SK-N-SH (cell line): ENCODE measurements around the gene L1TD1. TPM values are rescaled to one million over a fixed set of nuclear protein-coding genes. Genes with fewer than 3 reads are reported as not detected.

Source experiments
- CTCF ChIA-PET: fragments of 300-600, 350-600 bp; formaldehyde crosslinking; extraction: SDS; loops from one replicate; lab custom pipeline; 2021; lab: Yijun Ruan, JAX
- POLR2A ChIA-PET: fragments of 350-600 bp; sonication (Branson Sonifier 250); formaldehyde crosslinking; extraction: SDS; loops from one replicate; lab custom pipeline; 2020; ENCODE audit warnings: antibody characterized with exemption, inconsistent platforms; lab: Yijun Ruan, JAX
- DNase-seq: peaks from one replicate; pipeline ENCODE4 v3.0.0; 2012
- H2AFZ ChIP-seq: fragments of 200-600 bp; sonication (generic); 2 replicates; pipeline ENCODE4 v1.8.1; 2016; ENCODE audit warnings: antibody characterized with exemption, mild to moderate bottlenecking, low read depth
- H3F3A ChIP-seq: fragments of 200-600 bp; sonication (generic); replicated peaks from 2 replicates; pipeline ENCODE3; 2016; ENCODE audit warnings: antibody characterized with exemption, mild to moderate bottlenecking; ENCODE audit not compliant: insufficient read depth
- H3K27ac ChIP-seq, 2 experiments: fragments of 200-500 bp in 1 of 2; fragments of 200-600 bp in 1 of 2; sonication (Bioruptor generic) in 1 of 2; sonication (generic), shearing (Covaris generic) in 1 of 2; 2 replicates each; pipeline versions ENCODE4 v1.5.1 to v1.6.1; 2014 to 2016; ENCODE audit warnings: low read depth in 2 of 2, inconsistent platforms in 1 of 2, low read length in 1 of 2, mild to moderate bottlenecking in 1 of 2, mixed read lengths in 1 of 2
- H3K27me3 ChIP-seq: fragments of 200-600 bp; sonication (generic), shearing (Covaris generic); 2 replicates; pipeline ENCODE4 v1.6.1; 2016; ENCODE audit warnings: mixed run types; ENCODE audit not compliant: insufficient read depth
- H3K36me3 ChIP-seq, 2 experiments: fragments of 200-500 bp in 1 of 2; fragments of 200-600 bp in 1 of 2; sonication (Bioruptor generic) in 1 of 2; sonication (generic) in 1 of 2; replicated peaks in 1 of 2; 2 replicates each; pipeline versions ENCODE3 to v1.5.1; 2014 to 2016; ENCODE audit warnings: low read length in 1 of 2, mild to moderate bottlenecking in 1 of 2; ENCODE audit not compliant: insufficient read depth in 2 of 2, control insufficient read depth in 1 of 2
- H3K4me1 ChIP-seq, 2 experiments: fragments of 200-500 bp in 1 of 2; fragments of 200-600 bp in 1 of 2; sonication (Bioruptor generic) in 1 of 2; sonication (generic), shearing (Covaris generic) in 1 of 2; 2 replicates each; pipeline versions ENCODE4 v1.5.1 to v1.6.1; 2014 to 2016; ENCODE audit warnings: low read depth in 1 of 2, low read length in 1 of 2, mixed run types in 1 of 2; ENCODE audit not compliant: insufficient read depth in 2 of 2, control insufficient read depth in 1 of 2
- H3K4me2 ChIP-seq: fragments of 200-600 bp; sonication (generic), shearing (Covaris generic); 2 replicates; pipeline ENCODE4 v1.6.1; 2017; ENCODE audit warnings: mixed run types
- H3K4me3 ChIP-seq, 2 experiments: fragments of 200-500 bp in 1 of 2; fragments of 200-600 bp in 1 of 2; sonication (Bioruptor generic) in 1 of 2; sonication (generic), shearing (Covaris generic) in 1 of 2; 2 replicates each; pipeline versions ENCODE4 v1.5.1 to v1.8.1; 2014 to 2016; ENCODE audit warnings: low read depth in 2 of 2, inconsistent platforms in 1 of 2, low read length in 1 of 2, mild to moderate bottlenecking in 1 of 2, mixed read lengths in 1 of 2, moderate library complexity in 1 of 2
- H3K79me2 ChIP-seq: fragments of 200-600 bp; sonication (generic); 2 replicates; pipeline ENCODE4 v1.8.1; 2017; ENCODE audit warnings: mild to moderate bottlenecking; ENCODE audit not compliant: insufficient read depth
- H3K9ac ChIP-seq: fragments of 200-600 bp; sonication (generic); 2 replicates; pipeline ENCODE4 v1.6.1; 2017; ENCODE audit warnings: mixed run types
- H3K9me2 ChIP-seq: fragments of 200-600 bp; sonication (generic); 2 replicates; pipeline ENCODE4 v1.6.1; 2017; ENCODE audit warnings: mixed run types
- H3K9me3 ChIP-seq: fragments of 200-600 bp; sonication (generic); 2 replicates; pipeline ENCODE4 v1.6.1; 2017; ENCODE audit warnings: mixed run types, mild to moderate bottlenecking, moderate library complexity
- H4K20me1 ChIP-seq: fragments of 200-600 bp; sonication (generic); 2 replicates; pipeline ENCODE4 v1.6.1; 2017; ENCODE audit warnings: mild to moderate bottlenecking, mixed run types; ENCODE audit not compliant: insufficient read depth
- CTCF ChIP-seq: fragments of 200-600 bp; sonication (generic); IDR thresholded peaks from 2 replicates; pipeline ENCODE4 v1.6.1; 2017; ENCODE audit warnings: antibody characterized with exemption, mild to moderate bottlenecking, moderate library complexity
- EP300 ChIP-seq, 2 experiments: IDR thresholded peaks; 2 replicates each; pipeline versions ENCODE4 v1.4.0 to v1.6.1; 2012; ENCODE audit warnings: borderline replicate concordance in 1 of 2, low read depth in 1 of 2, low read length in 1 of 2
- GABPA ChIP-seq: IDR thresholded peaks from 2 replicates; pipeline ENCODE4 v1.4.0; 2012; ENCODE audit warnings: low read depth, mild to moderate bottlenecking
- GATA2 ChIP-seq: sonication (generic); formaldehyde crosslinking; IDR thresholded peaks from 2 replicates; pipeline ENCODE4 v1.5.0; 2020; ENCODE audit warnings: mild to moderate bottlenecking, missing genetic modification reagents
- JUND ChIP-seq: IDR thresholded peaks from 2 replicates; pipeline ENCODE4 v1.4.0; 2012
- MAX ChIP-seq: IDR thresholded peaks from 2 replicates; pipeline ENCODE4 v1.4.0; 2012; ENCODE audit warnings: low read depth
- MXI1 ChIP-seq: IDR thresholded peaks from 2 replicates; pipeline ENCODE4 v1.6.1; 2012; ENCODE audit warnings: mild to moderate bottlenecking, low read depth, low read length, improper control_type of control experiment
- NFIC ChIP-seq: IDR thresholded peaks from 2 replicates; pipeline ENCODE4 v1.4.0; 2012; ENCODE audit warnings: borderline replicate concordance
- NRF1 ChIP-seq: IDR thresholded peaks from 2 replicates; pipeline ENCODE4 v1.6.1; 2012; ENCODE audit warnings: low read depth, mild to moderate bottlenecking, low read length
- PBX3 ChIP-seq: IDR thresholded peaks from 2 replicates; pipeline ENCODE4; 2012
- POLR2AphosphoS5 ChIP-seq: IDR thresholded peaks from 2 replicates; pipeline ENCODE4 v1.6.1; 2012; ENCODE audit warnings: low read depth, low read length
- RAD21 ChIP-seq: IDR thresholded peaks from 2 replicates; pipeline ENCODE4 v1.6.1; 2012; ENCODE audit warnings: mild to moderate bottlenecking, low read length
- RCOR1 ChIP-seq: fragments of 150-350 bp; IDR thresholded peaks from 2 replicates; pipeline ENCODE4 v1.6.1; 2017; ENCODE audit warnings: antibody characterized with exemption, low read length
- RXRA ChIP-seq: IDR thresholded peaks from 2 replicates; pipeline ENCODE4 v1.4.0; 2012; ENCODE audit warnings: low read depth, mild to moderate bottlenecking, borderline replicate concordance
- SIN3A ChIP-seq: IDR thresholded peaks from 2 replicates; pipeline ENCODE4 v1.6.1; 2012; ENCODE audit warnings: low read depth, mild to moderate bottlenecking, low read length, moderate library complexity, borderline replicate concordance
- TAF1 ChIP-seq: IDR thresholded peaks from 2 replicates; pipeline ENCODE4 v1.6.1; 2012; ENCODE audit warnings: low read depth, mild to moderate bottlenecking, low read length, moderate library complexity, borderline replicate concordance
- TCF12 ChIP-seq: IDR thresholded peaks from 2 replicates; pipeline ENCODE4 v1.4.0; 2012
- USF1 ChIP-seq: IDR thresholded peaks from 2 replicates; pipeline ENCODE4 v1.4.0; 2012; ENCODE audit warnings: low read depth, borderline replicate concordance
- USF2 ChIP-seq: fragments of 150-350 bp; IDR thresholded peaks from 2 replicates; pipeline ENCODE4 v1.6.1; 2017; ENCODE audit warnings: antibody characterized with exemption, low read length, low read depth, borderline replicate concordance
- ZBTB33 ChIP-seq: IDR thresholded peaks from 2 replicates; pipeline ENCODE4 v1.4.0; 2012; ENCODE audit warnings: low read depth, borderline replicate concordance
- WGBS: methylation state at CpG from one replicate; pipeline ENCODE4 v1.1.6; 2017; ENCODE audit warnings: low lambda C conversion rate; 5-methylcytosine and 5-hydroxymethylcytosine counted together
- polyA plus RNA-seq, 3 experiments: library from polyadenylated mRNA; depleted of rRNA; stranded (reverse); fragments of >200 nt; gene quantifications; 2 replicates each; pipeline ENCODE4 v1.2.3, GENCODE V29; 2012
- TF ChIP-seq, protein P1 (sequence below): fragments of 150-350 bp; IDR thresholded peaks from 2 replicates; pipeline ENCODE4 v1.6.1; 2016; ENCODE audit warnings: mild to moderate bottlenecking, low read depth, low read length
- TF ChIP-seq, protein P2 (sequence below): IDR thresholded peaks from 2 replicates; pipeline ENCODE4 v1.6.1; 2012; ENCODE audit warnings: mild to moderate bottlenecking, low read depth, low read length, moderate library complexity

L1TD1 gene
- polyA plus RNA-seq, 1 of the 3 experiments (the other 2 are of a cell fraction): not detected

DNA sequence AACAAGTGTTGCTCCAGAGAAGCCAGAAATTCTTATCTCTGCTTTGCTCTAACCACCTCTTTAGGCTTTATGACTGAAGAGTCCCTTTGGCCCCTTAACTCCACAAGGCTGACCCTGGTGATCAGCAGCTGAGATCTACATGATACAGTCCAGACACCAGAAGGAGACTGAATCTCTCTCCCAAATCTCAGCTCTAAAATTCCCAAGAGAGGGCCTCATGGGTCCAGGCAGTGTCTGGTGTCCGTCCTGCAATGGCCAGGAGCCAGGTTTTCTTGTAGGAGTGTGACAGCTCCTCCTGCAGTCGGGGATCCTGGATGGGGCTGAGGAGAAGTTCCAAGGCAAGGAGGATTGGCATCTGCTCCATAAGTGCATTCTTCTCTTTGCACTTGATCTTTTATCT, 35.3 kb downstream of the L1TD1 start:
- Histone ChIP-seq H3F3A (no peaks in the 10 kb centered on the region), H3K79me2 (no peaks in the 10 kb centered on the region), H3K9ac (no peak overlapping the region), H3K9me3 (no peaks in the 10 kb centered on the region), H3K9me2 (no peaks in the 10 kb centered on the region), H3K4me1 (peaks cover 0 to 16% of the 10 kb centered on the region in 2 experiments; a peak in 1 of 4 replicates), H3K36me3 (no peaks in the 10 kb centered on the region), H3K4me2 (no peak overlapping the region), H3K27me3 (no peaks in the 10 kb centered on the region), H3K4me3 (no peak overlapping the region), H2AFZ (no peak overlapping the region), H4K20me1 (no peaks in the 10 kb centered on the region), H3K27ac (no peak overlapping the region; a peak in 1 of 4 replicates)
- 14% methylated on average over 1 of the region's 2 CpGs for WGBS
- DNase-seq: peak; percentile 57
- ChIA-PET CTCF (interaction anchor here (0.9 to 2.5 kb wide), 5 partner anchors 16 to 177 kb away, joined by 3 to 10 read pairs (median 4); no protein-coding TSS in a partner anchor), POLR2A (interaction anchor here (0.7 kb wide), 1 partner anchor 43 kb away, joined by 5 read pairs; no protein-coding TSS in a partner anchor)
- TF ChIP-seq GATA2 (CRISPR knock-in tag) (peak; percentile 96), PBX3 (no peak), EP300 (IDR thresholded peaks at IDR 0.05; ENCODE audit: borderline replicate concordance in 1 of 2, low read depth in 1 of 2, low read length in 1 of 2) (peak in 1 of 2 experiments; percentile 85; a peak in 2 of 4 replicates), CTCF (no peak), SIN3A (no peak), POLR2AphosphoS5 (no peak), JUND (no peak), USF1 (no peak), NRF1 (no peak), MAX (no peak), GABPA (no peak), TCF12 (peak; percentile 48), USF2 (no peak), TAF1 (no peak), RXRA (no peak), ZBTB33 (no peak), RCOR1 (peak; percentile 74; the same call in 1 of the 2 replicates), MXI1 (peak; percentile 48; the same call in 1 of the 2 replicates), NFIC (no peak), RAD21 (peak; percentile 50)
- TF ChIP-seq, protein P1, sequence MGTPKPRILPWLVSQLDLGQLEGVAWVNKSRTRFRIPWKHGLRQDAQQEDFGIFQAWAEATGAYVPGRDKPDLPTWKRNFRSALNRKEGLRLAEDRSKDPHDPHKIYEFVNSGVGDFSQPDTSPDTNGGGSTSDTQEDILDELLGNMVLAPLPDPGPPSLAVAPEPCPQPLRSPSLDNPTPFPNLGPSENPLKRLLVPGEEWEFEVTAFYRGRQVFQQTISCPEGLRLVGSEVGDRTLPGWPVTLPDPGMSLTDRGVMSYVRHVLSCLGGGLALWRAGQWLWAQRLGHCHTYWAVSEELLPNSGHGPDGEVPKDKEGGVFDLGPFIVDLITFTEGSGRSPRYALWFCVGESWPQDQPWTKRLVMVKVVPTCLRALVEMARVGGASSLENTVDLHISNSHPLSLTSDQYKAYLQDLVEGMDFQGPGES: no peak
- TF ChIP-seq, protein P2, sequence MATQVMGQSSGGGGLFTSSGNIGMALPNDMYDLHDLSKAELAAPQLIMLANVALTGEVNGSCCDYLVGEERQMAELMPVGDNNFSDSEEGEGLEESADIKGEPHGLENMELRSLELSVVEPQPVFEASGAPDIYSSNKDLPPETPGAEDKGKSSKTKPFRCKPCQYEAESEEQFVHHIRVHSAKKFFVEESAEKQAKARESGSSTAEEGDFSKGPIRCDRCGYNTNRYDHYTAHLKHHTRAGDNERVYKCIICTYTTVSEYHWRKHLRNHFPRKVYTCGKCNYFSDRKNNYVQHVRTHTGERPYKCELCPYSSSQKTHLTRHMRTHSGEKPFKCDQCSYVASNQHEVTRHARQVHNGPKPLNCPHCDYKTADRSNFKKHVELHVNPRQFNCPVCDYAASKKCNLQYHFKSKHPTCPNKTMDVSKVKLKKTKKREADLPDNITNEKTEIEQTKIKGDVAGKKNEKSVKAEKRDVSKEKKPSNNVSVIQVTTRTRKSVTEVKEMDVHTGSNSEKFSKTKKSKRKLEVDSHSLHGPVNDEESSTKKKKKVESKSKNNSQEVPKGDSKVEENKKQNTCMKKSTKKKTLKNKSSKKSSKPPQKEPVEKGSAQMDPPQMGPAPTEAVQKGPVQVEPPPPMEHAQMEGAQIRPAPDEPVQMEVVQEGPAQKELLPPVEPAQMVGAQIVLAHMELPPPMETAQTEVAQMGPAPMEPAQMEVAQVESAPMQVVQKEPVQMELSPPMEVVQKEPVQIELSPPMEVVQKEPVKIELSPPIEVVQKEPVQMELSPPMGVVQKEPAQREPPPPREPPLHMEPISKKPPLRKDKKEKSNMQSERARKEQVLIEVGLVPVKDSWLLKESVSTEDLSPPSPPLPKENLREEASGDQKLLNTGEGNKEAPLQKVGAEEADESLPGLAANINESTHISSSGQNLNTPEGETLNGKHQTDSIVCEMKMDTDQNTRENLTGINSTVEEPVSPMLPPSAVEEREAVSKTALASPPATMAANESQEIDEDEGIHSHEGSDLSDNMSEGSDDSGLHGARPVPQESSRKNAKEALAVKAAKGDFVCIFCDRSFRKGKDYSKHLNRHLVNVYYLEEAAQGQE: no peak
